ENCODE measurements around the gene LRTM2.
A peak's percentile ranks its signal among the peaks of the same experiment; 100 is the strongest.

Gene LRTM2

GRCh38 chr12:1869145-1869544 is 48.8 kb downstream of the LRTM2 start:
- peaks cover 7% of the 10 kb centered on the region for H3K36me3 Mint-ChIP-seq (ENCODE audit: low read depth)
- H3K27ac Mint-ChIP-seq, result no peak overlapping the region
- no peak for DNase-seq
- peaks cover 19% of the 10 kb centered on the region for H3K27me3 Mint-ChIP-seq (ENCODE audit: low read depth, poor library complexity)
- H3K4me3 Mint-ChIP-seq, result no peak overlapping the region
- H3K4me1 Mint-ChIP-seq, result peaks cover 45% of the 10 kb centered on the region
- H3K9me3 Mint-ChIP-seq, result peaks cover 31% of the 10 kb centered on the region
- TF ChIP-seq CTCF (IDR thresholded peaks at IDR 0.05), result no peak

DNA sequence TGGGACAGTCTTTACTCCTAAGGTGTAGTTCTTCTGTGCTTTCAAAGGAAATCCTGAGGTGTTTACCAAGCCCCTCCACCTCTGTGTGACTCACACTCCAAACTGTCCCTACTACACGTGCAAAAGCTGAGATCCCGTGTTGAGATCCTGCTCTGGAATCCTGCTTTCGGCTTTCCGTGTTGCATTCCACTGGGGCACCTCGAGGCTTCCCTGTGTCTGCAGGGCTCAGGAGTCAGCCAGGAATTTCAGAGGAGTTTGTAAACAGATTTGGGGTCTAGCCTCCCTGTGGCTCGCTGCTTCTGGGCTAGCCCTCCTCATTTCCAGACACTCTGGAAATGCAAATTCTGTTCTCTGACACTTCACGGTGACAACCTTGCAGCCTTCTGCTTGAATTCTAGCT is 49.7 kb downstream of the LRTM2 start:
- DNase-seq, result no peak
- H3K27ac Mint-ChIP-seq, result no peak overlapping the region
- H3K27me3 Mint-ChIP-seq (ENCODE audit: low read depth, poor library complexity), result peaks cover 26% of the 10 kb centered on the region
- peaks cover 31% of the 10 kb centered on the region for H3K9me3 Mint-ChIP-seq
- peaks cover 7% of the 10 kb centered on the region for H3K36me3 Mint-ChIP-seq (ENCODE audit: low read depth)
- H3K4me1 Mint-ChIP-seq, result peaks cover 53% of the 10 kb centered on the region
- no peak overlapping the region for H3K4me3 Mint-ChIP-seq
- TF ChIP-seq CTCF (IDR thresholded peaks at IDR 0.05), result no peak

GRCh38 chr12:1870998-1871917 is 50.9 kb downstream of the LRTM2 start:
- H3K27me3 Mint-ChIP-seq (ENCODE audit: low read depth, poor library complexity), result peaks cover 36% of the 10 kb centered on the region
- H3K9me3 Mint-ChIP-seq, result peaks cover 27% of the 10 kb centered on the region
- TF ChIP-seq CTCF (IDR thresholded peaks at IDR 0.05), result no peak
- H3K36me3 Mint-ChIP-seq (ENCODE audit: low read depth), result peaks cover 4% of the 10 kb centered on the region
- DNase-seq, result no peak
- peak overlapping the region; percentile 27 for H3K27ac Mint-ChIP-seq
- H3K4me3 Mint-ChIP-seq, result no peak overlapping the region
- peaks cover 56% of the 10 kb centered on the region for H3K4me1 Mint-ChIP-seq

DNA sequence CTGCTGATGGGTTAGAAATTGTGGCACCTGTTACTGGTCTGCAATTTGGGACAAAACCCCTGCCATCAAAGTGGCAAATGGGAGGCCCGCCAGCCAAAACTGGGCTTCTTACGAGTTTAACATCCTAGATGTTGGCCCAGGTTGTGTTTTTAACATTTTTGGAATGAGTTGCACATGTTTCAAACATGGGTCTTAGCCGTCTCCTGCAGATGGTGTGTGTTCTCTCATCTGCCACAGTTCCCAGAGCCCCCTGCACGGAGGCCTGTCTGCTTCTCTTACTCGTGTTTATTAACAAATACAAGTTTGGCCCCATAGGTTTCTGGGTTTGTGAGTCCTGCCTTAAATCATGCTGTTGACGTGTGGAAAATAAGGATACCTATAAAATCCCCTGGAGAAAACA is 51.6 kb downstream of the LRTM2 start:
- peaks cover 43% of the 10 kb centered on the region for H3K27me3 Mint-ChIP-seq (ENCODE audit: low read depth, poor library complexity)
- H3K36me3 Mint-ChIP-seq (ENCODE audit: low read depth), result peaks cover 4% of the 10 kb centered on the region
- no peak for TF ChIP-seq CTCF (IDR thresholded peaks at IDR 0.05)
- peaks cover 63% of the 10 kb centered on the region for H3K4me1 Mint-ChIP-seq
- no peak for DNase-seq
- no peak overlapping the region for H3K4me3 Mint-ChIP-seq
- no peak overlapping the region for H3K27ac Mint-ChIP-seq
- H3K9me3 Mint-ChIP-seq, result peaks cover 21% of the 10 kb centered on the region

DNA sequence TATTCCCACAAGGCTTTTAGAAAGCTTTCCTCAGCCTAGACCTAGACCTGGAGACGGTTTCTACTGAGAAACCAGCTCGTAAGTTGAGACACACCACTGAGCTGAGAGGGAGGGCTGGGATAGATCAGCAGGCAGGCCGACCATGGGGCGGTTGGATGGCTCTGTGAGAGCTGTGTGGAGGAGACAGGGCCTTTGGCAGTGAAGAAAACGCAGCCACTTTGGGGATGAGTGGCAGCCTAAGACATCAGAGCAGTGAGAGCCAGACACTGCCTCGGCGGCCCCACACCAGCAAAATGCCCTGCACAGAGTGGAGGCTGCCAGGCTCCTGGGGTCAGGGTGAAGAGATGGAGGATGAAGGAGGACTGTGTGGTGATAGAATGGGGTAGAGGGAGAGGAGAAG is 52.1 kb downstream of the LRTM2 start:
- Mint-ChIP-seq H3K27ac (no peak overlapping the region), H3K27me3 (ENCODE audit: low read depth, poor library complexity) (peaks cover 44% of the 10 kb centered on the region), H3K36me3 (ENCODE audit: low read depth) (peaks cover 4% of the 10 kb centered on the region), H3K9me3 (peaks cover 17% of the 10 kb centered on the region), H3K4me3 (no peak overlapping the region), H3K4me1 (peaks cover 65% of the 10 kb centered on the region)
- TF ChIP-seq CTCF (IDR thresholded peaks at IDR 0.05), result no peak
- DNase-seq, result no peak
